ENCODE data around the gene SIRT4.

Gene SIRT4

GRCh38 chr12:120346031-120346430 is 43.9 kb downstream of the SIRT4 start:
- Histone ChIP-seq H3K4me3 (ENCODE audit: low read length) (no peak overlapping the region), H3K4me1 (ENCODE audit: control insufficient read depth, low read length) (no peaks in the 10 kb centered on the region), H3K36me3 (ENCODE audit: control insufficient read depth, low read length) (no peaks in the 10 kb centered on the region), H3K9me2 (replicated peaks; ENCODE audit: control insufficient read depth, low read length) (no peaks in the 10 kb centered on the region), H3K27me3 (ENCODE audit: control insufficient read depth, low read length) (no peaks in the 10 kb centered on the region), H4K20me1 (ENCODE audit: control insufficient read depth, insufficient read depth, low read depth, low read length) (no peaks in the 10 kb centered on the region), H3F3A (ENCODE audit: control insufficient read depth, insufficient read depth) (no peaks in the 10 kb centered on the region), H3K27ac (ENCODE audit: low read depth, low read length) (no peak overlapping the region), H3K9me3 (ENCODE audit: control insufficient read depth, insufficient read depth, low read length) (no peaks in the 10 kb centered on the region), H3K79me2 (ENCODE audit: control insufficient read depth, low read length) (no peaks in the 10 kb centered on the region), H3K4me2 (ENCODE audit: low read length) (no peak overlapping the region)
- TF ChIP-seq, protein P1, sequence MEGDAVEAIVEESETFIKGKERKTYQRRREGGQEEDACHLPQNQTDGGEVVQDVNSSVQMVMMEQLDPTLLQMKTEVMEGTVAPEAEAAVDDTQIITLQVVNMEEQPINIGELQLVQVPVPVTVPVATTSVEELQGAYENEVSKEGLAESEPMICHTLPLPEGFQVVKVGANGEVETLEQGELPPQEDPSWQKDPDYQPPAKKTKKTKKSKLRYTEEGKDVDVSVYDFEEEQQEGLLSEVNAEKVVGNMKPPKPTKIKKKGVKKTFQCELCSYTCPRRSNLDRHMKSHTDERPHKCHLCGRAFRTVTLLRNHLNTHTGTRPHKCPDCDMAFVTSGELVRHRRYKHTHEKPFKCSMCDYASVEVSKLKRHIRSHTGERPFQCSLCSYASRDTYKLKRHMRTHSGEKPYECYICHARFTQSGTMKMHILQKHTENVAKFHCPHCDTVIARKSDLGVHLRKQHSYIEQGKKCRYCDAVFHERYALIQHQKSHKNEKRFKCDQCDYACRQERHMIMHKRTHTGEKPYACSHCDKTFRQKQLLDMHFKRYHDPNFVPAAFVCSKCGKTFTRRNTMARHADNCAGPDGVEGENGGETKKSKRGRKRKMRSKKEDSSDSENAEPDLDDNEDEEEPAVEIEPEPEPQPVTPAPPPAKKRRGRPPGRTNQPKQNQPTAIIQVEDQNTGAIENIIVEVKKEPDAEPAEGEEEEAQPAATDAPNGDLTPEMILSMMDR (IDR thresholded peaks at IDR 0.05; ENCODE audit: low read depth, low read length, poor library complexity, severe bottlenecking) = no peak
- no peak for TF ChIP-seq EZH2phosphoT487 (IDR thresholded peaks at IDR 0.05; ENCODE audit: borderline replicate concordance, low read length)

DNA sequence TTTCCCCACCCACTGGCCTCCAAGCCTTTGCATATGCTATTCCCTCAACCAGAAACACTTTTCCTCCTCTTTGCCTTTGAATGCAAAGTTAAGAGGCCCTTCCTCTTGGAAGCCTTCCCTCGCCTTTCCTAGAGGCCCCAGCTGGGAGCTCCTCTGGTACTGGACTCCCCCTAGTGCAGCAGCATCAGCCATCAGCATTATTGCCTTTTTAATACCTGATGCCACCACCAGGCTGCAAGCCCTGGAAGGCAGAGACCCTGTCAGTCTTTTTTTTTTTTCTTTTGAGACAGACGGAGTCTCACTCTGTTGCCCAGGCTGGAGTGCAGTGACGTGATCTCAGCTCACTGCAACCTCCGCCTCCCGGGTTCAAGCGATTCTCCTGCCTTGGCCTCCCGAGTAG is 44.6 kb downstream of the SIRT4 start:
- H3K9me3 ChIP-seq (ENCODE audit: control insufficient read depth, insufficient read depth, low read length) = no peaks in the 10 kb centered on the region
- H3K36me3 ChIP-seq (ENCODE audit: control insufficient read depth, low read length) = no peaks in the 10 kb centered on the region
- no peaks in the 10 kb centered on the region for H3F3A ChIP-seq (ENCODE audit: control insufficient read depth, insufficient read depth)
- H3K79me2 ChIP-seq (ENCODE audit: control insufficient read depth, low read length) = no peaks in the 10 kb centered on the region
- no peaks in the 10 kb centered on the region for H3K27me3 ChIP-seq (ENCODE audit: control insufficient read depth, low read length)
- H3K4me3 ChIP-seq (ENCODE audit: low read length) = no peak overlapping the region
- H3K27ac ChIP-seq (ENCODE audit: low read depth, low read length) = no peak overlapping the region
- no peaks in the 10 kb centered on the region for H3K4me1 ChIP-seq (ENCODE audit: control insufficient read depth, low read length)
- no peaks in the 10 kb centered on the region for H4K20me1 ChIP-seq (ENCODE audit: control insufficient read depth, insufficient read depth, low read depth, low read length)
- H3K9me2 ChIP-seq (replicated peaks; ENCODE audit: control insufficient read depth, low read length) = no peaks in the 10 kb centered on the region
- H3K4me2 ChIP-seq (ENCODE audit: low read length) = no peak overlapping the region
- TF ChIP-seq, protein P1 (IDR thresholded peaks at IDR 0.05; ENCODE audit: low read depth, low read length, poor library complexity, severe bottlenecking) = no peak
- TF ChIP-seq EZH2phosphoT487 (IDR thresholded peaks at IDR 0.05; ENCODE audit: borderline replicate concordance, low read length) = no peak

DNA sequence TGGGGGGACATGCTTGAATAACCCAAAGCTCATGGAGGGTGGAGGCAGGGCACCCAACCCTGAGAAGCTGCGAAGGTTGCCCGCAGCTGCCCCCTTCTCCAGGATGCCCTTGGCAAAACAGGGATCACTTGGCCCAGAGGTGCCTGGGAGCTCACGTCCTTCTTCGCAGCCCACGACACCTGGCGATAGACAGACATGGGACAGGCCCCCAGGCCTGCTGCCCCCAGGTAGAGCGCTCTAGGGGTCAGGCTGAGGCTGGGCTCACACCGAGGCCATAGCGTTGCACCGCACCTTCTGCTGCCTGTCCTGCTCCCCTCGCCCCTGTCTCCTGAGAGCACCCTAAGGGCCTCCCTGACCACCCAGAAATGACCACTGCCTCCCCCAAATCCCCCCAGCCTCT is 45.6 kb downstream of the SIRT4 start:
- Histone ChIP-seq H3K4me3 (ENCODE audit: low read length) (no peak overlapping the region), H3K4me1 (ENCODE audit: control insufficient read depth, low read length) (no peaks in the 10 kb centered on the region), H3K36me3 (ENCODE audit: control insufficient read depth, low read length) (no peaks in the 10 kb centered on the region), H4K20me1 (ENCODE audit: control insufficient read depth, insufficient read depth, low read depth, low read length) (no peaks in the 10 kb centered on the region), H3K9me2 (replicated peaks; ENCODE audit: control insufficient read depth, low read length) (no peaks in the 10 kb centered on the region), H3K9me3 (ENCODE audit: control insufficient read depth, insufficient read depth, low read length) (no peaks in the 10 kb centered on the region), H3K27ac (ENCODE audit: low read depth, low read length) (no peak overlapping the region), H3K27me3 (ENCODE audit: control insufficient read depth, low read length) (no peaks in the 10 kb centered on the region), H3K79me2 (ENCODE audit: control insufficient read depth, low read length) (no peaks in the 10 kb centered on the region), H3K4me2 (ENCODE audit: low read length) (no peak overlapping the region), H3F3A (ENCODE audit: control insufficient read depth, insufficient read depth) (no peaks in the 10 kb centered on the region)
- no peak for TF ChIP-seq EZH2phosphoT487 (IDR thresholded peaks at IDR 0.05; ENCODE audit: borderline replicate concordance, low read length)
- TF ChIP-seq, protein P1 (IDR thresholded peaks at IDR 0.05; ENCODE audit: low read depth, low read length, poor library complexity, severe bottlenecking) = no peak
